ENCODE measurements around the gene MSL3.

The MSL3 gene

GRCh38 chrX:11770320-11770719, 12.3 kb downstream of the MSL3 start:
- H3K4me3 ChIP-seq (ENCODE audit: low read length): no peak overlapping the region
- peak; percentile 74 for TF ChIP-seq CTCF (IDR thresholded peaks at IDR 0.05; ENCODE audit: insufficient read depth, low read depth, low read length, missing control alignments)
- DNase-seq (ENCODE audit: low read depth): peak; percentile 54

GRCh38 chrX:11778230-11778629, 20.2 kb downstream of the MSL3 start:
- no peak for TF ChIP-seq CTCF (IDR thresholded peaks at IDR 0.05; ENCODE audit: insufficient read depth, low read depth, low read length, missing control alignments)
- DNase-seq (ENCODE audit: low read depth): no peak
- no peak overlapping the region for H3K4me3 ChIP-seq (ENCODE audit: low read length)

- no peak for DNase-seq (ENCODE audit: low read depth)
- H3K4me3 ChIP-seq (ENCODE audit: low read length): no peak overlapping the region
- TF ChIP-seq CTCF (IDR thresholded peaks at IDR 0.05; ENCODE audit: insufficient read depth, low read depth, low read length, missing control alignments): no peak
These were observed 23.1 kb downstream of the MSL3 start for GRCh38 chrX:11781133-11781532.

- no peak for TF ChIP-seq CTCF (IDR thresholded peaks at IDR 0.05; ENCODE audit: insufficient read depth, low read depth, low read length, missing control alignments)
- peak; percentile 67 for DNase-seq (ENCODE audit: low read depth)
- H3K4me3 ChIP-seq (ENCODE audit: low read length): no peak overlapping the region
These were observed 23.8 kb downstream of the MSL3 start for GRCh38 chrX:11781734-11782370.

GRCh38 chrX:11784543-11784942, 26.5 kb downstream of the MSL3 start:
- TF ChIP-seq CTCF (IDR thresholded peaks at IDR 0.05; ENCODE audit: insufficient read depth, low read depth, low read length, missing control alignments): no peak

GRCh38 chrX:11786862-11787261, 28.8 kb downstream of the MSL3 start:
- peak; percentile 42 for DNase-seq (ENCODE audit: low read depth)
- TF ChIP-seq CTCF (IDR thresholded peaks at IDR 0.05; ENCODE audit: insufficient read depth, low read depth, low read length, missing control alignments): no peak
- H3K4me3 ChIP-seq (ENCODE audit: low read length): peak overlapping the region; percentile 5

More at GRCh38 chrX:11784543-11784942, 26.5 kb downstream of the MSL3 start:
- DNase-seq (ENCODE audit: low read depth): no peak
- no peak overlapping the region for H3K4me3 ChIP-seq (ENCODE audit: low read length)

GRCh38 chrX:11787564-11787963, 29.5 kb downstream of the MSL3 start:
- peak; percentile 53 for DNase-seq (ENCODE audit: low read depth)
- peak; percentile 62 for TF ChIP-seq CTCF (IDR thresholded peaks at IDR 0.05; ENCODE audit: insufficient read depth, low read depth, low read length, missing control alignments)
- H3K4me3 ChIP-seq (ENCODE audit: low read length): peak overlapping the region; percentile 25
